ENCODE results near the gene CPSF7.

- TF ChIP-seq CTCF (IDR thresholded peaks at IDR 0.05) (no peak), POLR2A (IDR thresholded peaks at IDR 0.05) (no peak)
These were observed 12.8 kb upstream of the CPSF7 start for GRCh38 chr11:61442616-61443015.

Measured in transverse colon (tissue), 3 donors.